GM18498 (cell line): ENCODE results near the gene C2CD2.
A peak's percentile ranks its signal among the peaks of the same experiment; 100 is the strongest.
"Not testable (repeated sequence)": the region's sequence is repeated elsewhere in the genome, so short reads cannot be mapped to it uniquely, and the experiment has no call there.

Experiments used
- ATAC-seq: cut with Tn5 transposase; IDR thresholded peaks from one replicate; pipeline ENCODE4 v1.9.1; 2021; ENCODE audit warnings: mild to moderate bottlenecking, moderate library complexity; ENCODE audit not compliant: unreplicated experiment

Gene C2CD2

DNA sequence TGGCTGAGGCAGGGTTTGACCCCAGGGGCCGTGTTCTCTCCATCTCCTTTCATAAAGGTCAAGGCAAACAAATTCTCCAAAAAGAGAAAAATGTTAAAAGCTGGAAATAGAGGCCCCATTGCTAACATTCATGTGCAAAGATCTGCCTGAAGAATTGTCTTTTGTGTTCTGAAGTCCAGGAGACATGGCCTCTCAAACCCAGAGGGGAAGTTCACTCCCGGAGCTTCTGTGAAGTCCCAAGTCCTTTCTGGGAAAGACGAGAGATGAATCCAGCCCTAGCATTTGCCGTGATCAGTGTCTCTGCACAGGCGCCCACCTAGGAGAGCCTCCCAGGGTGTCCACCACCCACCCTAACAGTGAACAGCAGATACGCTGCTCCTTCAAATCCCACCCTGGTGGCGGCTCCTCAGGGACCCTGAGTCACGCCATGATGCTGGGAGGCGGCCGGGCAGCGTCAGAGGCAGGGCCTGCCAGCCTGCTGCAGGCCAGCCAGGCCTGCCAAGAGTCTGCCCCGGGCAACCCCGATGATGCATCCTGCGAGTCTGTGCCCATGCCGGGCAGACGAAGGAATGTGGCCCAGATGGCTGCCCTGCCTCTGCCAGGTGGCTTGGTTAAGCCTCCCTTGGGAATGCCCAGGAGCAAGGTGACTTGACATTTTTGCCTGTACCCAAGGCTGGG lies 5.2 kb upstream of the C2CD2 start:
- no peak for ATAC-seq

DNA sequence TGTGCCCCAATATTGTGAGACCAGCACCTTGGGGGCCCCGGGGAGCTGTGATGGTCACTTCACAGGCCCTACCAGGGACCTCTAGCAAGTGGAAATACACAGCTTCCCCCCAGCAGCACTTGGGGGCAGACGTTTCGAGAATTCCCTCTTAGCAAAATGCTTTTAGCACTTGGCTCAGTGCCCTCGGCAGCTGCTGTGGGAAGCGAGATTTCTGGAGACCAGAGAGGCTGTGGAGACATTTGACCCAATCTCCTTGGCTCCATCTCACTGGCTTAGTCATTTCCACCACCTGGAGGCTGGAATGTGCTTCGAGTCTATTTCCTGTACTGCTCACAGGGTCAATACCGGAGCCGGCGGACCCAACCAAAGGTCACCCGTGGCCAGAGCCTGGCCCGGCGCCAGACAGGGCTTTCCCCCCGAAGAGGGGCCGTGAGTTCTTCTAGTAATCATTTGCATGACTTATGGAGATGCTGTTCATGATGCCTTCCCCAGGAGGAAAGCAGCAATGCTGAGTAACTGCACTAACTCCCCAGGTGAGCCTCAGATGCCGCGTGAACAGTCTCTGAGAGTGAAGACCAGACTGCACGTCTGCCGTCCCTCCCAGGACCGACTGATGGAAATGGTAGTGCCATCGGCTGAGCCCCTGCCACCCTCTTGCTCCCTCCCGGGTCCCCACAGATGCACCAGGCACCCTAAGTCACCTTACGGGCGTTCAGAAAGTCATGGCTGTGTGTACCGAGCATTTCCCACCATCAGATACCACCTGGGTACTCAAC lies 4.4 kb upstream of the C2CD2 start:
- no peak for ATAC-seq

DNA sequence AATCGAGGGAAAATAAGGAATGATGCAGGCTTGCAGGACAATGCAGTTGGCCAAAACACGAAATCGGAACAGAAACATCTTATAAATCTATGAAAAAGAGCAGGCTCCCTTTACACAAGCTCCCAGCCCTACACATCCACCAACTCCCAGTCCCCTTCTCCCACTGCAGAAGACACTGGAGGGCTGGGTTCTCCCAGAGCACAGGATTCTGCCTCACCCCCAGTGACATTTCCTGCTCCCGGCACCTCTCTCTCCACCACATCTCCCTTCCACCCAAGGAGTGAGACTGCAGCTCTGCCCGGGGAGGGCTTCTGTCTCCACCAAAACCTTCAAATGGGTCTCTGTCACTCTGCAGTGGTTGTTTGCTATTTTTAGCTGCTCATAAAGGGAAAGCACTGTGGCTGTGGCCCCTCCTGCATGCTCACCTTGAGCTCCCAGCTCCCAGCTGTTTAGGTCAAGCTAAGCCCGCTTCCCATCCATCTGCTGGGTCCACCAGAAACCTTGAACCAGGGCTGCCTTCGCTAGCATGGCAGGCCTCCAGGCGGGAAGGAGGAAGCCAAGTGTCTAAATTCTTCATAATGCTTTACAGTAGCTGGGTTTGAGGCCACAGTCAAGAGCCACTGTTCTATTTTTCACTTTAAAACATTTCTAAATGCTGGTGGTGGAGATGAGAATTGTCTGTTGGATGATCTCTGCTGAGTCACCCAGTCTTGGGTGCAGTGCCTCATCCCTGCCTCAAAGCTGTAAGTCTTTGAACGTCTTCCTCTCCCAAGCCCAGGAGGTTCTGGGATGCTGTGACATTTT lies 3.3 kb upstream of the C2CD2 start:
- no peak for ATAC-seq

DNA sequence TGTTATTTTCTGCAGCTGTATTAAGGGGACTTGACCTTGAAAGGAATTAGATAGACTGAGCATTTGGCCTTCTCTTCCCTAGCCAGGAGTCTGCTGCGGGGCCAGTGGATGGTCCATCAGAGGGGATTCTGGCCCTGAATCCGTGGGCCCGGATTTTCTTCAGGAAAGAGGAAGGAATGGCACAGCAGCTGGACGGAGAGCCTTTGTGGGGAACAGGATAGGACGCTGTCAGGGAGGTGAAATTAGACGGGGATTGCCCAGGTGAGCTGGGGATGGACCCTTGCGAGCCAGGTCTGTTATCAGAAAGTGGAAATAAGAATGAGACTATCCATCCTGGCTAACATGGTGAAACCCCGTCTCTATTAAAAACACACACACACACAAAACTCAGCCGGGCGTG lies 1.7 kb upstream of the C2CD2 start:
- no peak for ATAC-seq

DNA sequence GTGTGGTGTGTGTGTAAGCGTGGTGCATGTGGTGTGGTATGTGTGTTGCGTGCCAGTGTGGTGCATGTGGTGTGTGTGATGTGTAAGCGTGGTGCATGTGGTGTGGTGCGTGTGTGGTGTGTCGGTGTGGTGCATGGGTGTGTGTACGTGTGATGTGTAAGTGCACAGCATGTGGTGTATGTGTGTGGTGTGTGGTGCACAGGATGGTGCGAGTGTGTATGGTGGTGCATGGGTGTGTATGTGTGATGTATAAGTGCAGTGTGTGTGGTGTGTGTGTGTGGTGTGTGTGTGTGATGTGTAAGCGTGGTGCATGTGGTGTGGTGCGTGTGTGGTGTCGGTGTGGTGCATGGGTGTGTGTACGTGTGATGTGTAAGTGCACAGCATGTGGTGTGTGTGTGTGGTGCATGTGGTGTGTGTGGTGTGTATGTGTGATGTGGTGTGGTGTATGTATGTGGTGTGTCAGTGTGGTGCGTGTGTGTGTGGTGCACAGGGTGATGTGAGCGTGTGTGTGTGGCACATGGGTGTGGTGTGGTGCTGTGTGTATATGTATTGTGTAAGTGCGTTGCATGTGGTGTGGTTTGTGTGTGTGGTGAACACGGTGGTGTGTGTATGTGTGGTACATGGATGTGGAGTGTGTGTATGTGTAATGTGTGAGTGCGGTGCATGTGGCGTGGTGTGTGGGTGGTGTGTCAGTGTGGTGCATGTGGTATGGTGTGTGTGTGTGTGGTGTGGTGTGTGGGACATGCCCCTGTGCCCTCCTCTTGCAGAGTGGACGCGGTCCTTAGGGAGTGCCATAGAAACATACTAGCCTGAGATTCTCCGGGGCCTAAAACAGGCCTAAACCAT lies 1.1 kb upstream of the C2CD2 start:
- no peak for ATAC-seq

DNA sequence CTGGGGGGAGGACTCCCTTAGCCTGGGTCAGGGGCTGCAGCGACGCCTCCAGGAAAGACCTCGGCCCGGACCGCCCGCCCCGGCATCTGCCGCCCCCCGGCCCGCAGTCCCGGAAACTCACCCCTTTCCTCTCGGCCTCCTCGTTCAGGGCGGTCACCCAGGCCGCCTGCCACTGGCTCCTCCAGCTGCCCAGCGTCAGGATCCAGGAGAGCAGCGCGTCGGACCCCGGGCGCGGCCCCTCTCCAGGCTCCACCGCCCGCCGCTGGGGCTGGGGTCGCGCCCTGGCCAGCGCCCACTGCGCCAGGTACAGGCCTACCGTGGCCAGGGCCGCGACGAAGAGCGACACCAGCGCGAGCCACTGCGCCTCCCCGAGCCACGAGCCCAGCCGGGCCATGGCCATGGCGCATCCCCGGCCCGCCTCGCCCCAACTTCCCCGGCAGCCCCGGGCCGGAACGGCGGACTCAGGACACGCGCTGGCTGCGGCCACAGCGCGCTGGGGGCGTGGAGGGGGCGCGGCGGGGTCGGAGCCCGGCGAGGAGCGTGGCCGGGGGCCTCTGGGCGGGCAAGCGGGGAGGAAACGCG lies 478 bp downstream of the C2CD2 start:
- peak; percentile 32 for ATAC-seq

DNA sequence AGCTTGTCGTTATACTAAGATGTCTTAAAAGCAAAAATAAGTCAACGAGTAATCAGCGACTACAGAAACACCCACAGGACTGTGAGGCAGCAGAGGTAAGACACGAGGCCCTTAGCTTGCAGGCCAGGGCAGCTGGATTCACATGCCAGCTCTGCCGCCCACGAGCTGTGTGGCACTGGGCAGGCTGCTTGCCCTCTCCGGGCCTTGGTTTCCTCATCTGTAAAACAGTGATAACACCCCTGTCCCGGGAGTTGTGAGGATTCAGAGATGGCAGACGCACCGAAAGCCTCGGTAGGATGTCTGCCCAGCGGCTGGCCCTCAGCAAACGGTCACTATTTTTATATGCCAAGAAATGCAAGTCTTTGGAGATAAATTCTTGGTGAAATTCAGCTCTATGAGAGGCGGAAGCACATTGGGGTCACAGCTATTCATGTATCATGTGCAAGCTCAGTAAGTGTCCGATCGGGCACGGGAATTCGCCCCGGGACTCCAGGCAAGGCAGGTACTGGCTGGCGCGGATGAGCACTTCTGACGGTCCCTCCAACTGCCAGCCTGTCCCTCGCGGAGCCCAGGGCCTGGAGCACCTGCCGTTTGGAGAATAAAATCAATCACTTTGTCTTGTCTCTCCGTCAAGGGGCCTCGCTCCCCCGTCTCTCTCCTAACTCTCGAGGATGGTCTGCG lies 1.1 kb downstream of the C2CD2 start:
- ATAC-seq: no peak

DNA sequence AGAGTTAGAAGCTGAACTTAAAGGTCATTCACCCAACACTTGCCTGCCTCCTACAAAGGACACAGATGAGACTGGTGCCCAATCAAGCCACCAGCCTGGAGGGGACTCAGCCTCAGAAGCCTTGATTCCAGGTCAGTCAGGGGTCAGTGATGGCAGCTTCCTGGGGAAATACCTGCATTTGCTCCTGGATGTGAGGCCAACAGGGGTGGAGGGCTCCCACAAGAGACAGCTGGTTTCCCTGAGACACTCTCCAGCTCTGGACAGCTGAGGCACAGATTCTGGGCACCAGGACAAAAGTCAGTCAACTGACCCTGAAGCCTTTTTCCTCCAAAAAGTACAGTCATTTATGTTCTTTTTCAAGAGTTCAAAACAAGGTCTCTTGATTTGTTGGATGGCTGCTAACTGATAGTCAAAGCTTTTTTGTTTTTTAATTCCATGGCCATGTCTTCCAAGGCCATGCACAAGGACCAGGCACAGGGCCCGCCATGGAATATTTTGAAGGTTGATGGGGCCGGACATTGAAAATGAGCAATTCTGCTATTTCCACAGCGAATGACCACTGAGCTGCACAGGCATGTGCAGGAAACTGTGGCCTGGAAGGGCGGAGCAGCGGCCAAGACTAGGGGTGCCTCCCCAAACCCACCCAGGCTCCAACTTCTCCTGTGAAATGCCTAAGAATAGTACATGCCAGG lies 1.8 kb downstream of the C2CD2 start:
- no peak for ATAC-seq

DNA sequence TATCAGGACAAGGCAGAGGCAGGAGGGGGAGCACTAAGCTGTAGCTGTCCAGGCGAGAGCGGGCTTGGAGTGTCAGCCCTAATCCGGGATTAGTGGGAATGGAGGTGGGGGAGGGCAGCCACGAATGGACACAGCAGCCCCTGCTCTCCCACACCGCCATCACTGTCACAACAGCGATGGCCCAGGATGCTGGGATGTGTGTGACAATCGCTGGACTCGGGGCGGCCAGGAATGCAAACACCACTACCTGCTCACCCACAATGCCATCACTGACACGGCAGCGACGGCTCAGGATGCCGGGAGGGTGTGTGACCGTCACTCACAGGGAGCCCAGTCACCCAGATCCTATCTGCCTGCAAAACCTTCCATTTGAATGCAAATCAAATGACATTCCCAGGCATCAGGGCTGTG lies 2.9 kb downstream of the C2CD2 start:
- no peak for ATAC-seq

DNA sequence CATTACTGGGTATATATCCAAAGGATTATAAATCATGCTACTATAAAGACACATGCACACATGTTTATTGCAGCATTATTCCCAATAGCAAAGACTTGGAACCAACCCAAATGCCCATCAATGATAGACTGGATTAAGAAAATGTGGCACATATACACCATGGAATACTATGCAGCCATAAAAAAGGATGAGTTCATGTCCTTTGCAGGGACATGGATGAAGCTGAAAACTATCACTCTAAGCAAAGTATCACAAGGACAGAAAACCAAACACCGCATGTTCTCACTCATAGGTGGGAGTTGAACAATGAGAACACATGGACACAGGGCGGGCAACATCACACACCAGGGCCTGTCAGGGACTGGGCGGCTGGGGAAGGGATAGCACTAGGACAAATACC lies 4.2 kb downstream of the C2CD2 start:
- not testable (repeated sequence) for ATAC-seq

DNA sequence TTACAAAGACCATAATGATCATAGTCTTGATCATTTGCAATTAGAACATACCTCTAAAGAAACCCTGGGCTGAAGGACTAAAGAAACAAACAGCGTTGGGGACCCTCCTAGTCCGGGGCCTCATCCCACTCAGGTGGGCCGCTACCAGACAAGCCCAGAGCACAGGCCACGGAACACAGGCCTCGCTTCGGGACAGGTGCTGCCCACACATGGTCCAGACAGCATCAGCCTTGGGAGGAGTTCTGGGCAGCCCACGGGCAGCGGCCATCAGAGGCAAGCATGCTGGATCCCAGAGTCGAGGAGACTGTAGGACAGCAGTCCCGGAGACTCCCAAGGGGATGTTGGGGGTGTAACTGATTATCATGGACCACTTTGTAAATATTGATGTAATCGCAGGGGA lies 4.9 kb downstream of the C2CD2 start:
- no peak for ATAC-seq

DNA sequence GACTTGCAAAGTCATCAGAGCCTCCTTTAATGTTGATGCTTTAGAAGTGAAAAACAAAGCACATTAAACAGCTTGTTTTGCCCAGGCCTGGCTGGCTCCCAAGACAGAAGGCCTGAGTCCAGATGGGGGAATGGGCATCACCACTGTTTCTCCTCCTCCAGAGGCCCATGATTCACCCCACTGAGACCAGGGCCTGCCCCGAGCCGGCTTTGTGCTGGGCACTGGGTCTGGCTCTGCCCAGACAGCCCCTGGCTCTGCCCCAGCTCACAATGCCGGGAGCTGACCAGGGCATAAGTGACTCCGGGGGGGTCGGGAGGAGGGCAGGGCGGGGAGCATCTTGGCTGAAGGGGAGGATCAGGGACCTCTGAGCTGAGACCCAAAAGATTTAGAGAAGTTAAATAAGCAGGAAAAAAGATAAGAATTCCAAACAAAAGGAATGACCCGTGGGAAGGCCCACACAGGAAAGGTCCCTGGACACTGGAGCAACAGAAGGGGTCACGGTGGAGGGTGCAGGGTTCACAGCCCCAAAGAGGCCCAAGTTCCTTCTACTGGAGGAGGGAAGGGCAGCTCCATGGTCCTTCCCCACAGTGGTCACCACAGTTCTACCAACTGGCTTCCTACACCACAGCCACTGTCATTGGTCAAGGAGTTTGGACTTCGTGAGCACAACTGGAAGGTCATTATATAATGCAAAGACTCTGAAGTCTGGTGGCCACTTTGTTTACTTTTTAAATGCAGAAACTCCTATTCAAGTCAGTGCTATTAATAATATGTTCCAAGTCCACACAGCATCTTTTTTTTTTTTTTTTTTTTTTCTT lies 5.5 kb downstream of the C2CD2 start:
- ATAC-seq: no peak

DNA sequence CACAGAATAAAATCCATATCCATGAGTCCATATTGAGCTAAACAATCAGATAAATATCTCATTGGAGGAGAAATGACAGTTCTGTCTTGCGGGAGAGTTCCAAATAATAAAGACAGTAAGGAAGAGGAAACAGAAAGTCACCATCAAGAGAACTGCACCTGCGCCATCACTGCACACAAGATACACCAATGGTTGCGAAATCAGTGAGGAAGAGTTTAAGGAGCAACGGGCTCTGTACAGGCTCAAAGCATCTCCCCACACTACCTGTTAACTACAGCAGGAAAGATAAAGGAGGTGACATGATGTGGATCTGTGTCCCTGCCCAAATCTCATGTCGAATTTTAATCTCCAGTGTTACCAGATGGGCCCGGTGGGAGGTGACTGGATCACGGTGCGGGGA lies 7.8 kb downstream of the C2CD2 start:
- ATAC-seq: no peak

DNA sequence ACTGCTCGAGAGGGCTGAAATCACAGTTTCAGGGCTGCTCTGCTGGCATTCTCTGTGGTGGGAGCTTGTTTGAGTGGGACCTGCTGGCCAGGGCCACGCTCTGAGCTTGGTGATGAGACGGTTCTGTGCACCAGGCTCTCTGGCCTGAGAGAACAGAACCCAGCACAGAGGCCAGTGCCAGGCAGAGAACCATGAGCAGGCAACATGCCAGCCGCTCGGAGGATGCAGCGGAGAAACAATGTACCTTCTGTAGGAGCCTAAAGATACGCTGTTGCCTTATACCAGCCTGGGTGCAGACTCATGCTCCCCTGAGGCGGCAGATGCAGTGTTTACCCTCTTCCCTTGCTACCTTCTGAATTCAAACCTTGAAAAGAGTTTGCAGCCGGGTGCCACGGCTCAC lies 10.0 kb downstream of the C2CD2 start:
- ATAC-seq: no peak

DNA sequence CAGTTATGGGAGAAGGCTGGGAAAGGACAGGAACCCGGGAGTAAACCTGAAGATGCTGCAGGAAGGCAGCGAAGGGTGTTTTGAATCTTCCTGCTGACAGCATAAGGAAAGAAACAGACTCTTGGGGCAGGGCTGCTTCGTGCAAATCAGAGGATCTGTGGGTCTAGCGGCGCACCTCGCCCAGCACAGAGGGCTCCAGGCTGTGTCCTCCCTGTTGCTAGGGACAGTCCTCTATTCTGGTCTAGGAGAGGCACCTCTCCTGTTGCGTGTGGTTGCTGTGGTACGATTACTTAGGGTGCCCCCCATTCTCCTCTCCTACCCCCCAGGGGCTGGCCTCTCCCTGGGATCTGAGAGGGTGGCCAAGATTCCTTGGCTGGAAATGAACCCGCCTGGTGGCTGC lies 11.4 kb downstream of the C2CD2 start:
- no peak for ATAC-seq

DNA sequence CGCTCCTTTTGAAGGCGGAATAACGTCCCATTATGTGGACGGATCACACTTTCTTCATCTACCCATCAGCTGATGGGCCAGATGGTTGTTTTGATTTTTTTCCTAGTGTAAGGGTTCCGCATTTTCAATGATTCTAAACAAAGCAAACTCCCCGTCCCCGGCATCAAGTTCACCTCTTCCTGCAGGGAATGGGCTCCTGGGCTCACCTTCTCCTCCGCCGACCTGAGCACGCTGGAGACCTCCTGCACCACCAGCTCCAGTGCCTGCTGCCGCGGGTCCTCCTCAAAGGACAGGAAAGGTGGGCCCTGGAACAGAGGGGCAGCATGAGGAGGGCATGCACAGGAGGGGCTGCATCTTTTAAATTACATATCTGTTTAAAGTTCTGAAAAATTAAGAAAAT lies 11.9 kb downstream of the C2CD2 start:
- no peak for ATAC-seq

DNA sequence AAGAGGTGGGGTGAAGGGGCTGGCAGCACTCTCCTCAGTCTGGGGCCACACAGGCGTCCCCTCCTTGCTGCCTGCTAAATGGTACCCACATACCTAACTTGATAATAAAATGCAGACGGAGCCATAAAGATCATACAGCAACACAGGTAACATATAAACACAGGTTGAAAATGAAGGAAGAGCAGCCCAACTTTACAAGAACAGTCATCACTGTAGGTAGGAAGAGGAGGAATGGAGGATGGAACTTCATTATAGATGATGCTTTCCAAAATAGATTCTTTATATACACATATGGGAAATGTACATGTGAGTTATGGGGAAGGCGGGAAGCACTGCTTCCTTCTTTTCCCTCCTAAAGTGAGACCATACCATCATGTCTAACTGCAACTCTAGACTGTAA lies 13.4 kb downstream of the C2CD2 start:
- no peak for ATAC-seq

DNA sequence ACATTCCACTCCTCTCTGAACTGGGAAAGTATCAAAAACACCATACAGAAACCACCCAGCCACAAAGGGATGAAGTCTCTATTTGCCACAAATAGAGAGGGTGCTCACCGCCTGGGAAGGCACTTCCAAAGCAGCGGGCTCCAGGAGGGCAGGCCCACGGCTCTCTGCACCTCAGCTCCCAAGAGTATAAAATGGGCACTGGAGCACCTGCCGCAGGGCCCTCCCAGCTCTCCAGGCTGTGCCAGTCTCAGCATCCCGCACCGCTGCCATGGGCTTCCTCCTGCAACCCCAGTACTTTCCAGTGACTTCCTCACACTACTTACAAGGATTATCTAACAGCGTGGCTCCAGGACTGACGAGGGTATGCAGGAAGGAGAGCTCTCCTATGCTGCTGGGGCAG lies 14.4 kb downstream of the C2CD2 start:
- ATAC-seq: no peak
